ENCODE measurements around the gene ABCC4. TPM values are rescaled to one million over a fixed set of nuclear protein-coding genes. Genes with fewer than 3 reads are reported as not detected.
A peak's percentile ranks its signal among the peaks of the same experiment; 100 is the strongest.

ABCC4 gene
- total RNA-seq, 6 experiments from 2014 or later: 24.7 to 28.4 (median 26.0) TPM

DNA sequence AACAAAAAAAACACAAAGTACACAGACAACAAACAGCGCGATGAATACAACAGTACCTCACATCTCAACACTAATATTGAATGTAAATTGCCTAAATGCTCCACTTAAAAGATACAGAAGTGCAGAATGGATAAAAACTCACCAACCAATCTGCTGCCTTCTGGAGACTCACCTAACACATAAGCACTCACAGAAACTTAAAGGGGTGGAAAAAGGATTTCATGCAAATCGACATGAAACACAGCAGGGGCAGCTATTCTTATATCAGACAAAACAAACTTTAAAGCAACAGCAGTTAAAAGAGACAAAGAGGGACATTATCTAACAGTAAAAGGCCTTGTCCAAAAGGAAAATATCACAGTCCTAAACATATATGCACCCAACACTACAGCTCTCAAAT is 209.5 kb downstream of the ABCC4 start:
- Mint-ChIP-seq H3K36me3 (ENCODE audit: low read depth) (peaks cover 65% of the 10 kb centered on the region), H3K9me3 (peaks cover 14% of the 10 kb centered on the region), H3K4me1 (ENCODE audit: low read depth) (peaks cover 32% of the 10 kb centered on the region), H3K27me3 (ENCODE audit: insufficient read depth) (peaks cover 2% of the 10 kb centered on the region), H3K4me3 (no peak overlapping the region), H3K27ac (no peak overlapping the region)
- TF ChIP-seq, protein P1, sequence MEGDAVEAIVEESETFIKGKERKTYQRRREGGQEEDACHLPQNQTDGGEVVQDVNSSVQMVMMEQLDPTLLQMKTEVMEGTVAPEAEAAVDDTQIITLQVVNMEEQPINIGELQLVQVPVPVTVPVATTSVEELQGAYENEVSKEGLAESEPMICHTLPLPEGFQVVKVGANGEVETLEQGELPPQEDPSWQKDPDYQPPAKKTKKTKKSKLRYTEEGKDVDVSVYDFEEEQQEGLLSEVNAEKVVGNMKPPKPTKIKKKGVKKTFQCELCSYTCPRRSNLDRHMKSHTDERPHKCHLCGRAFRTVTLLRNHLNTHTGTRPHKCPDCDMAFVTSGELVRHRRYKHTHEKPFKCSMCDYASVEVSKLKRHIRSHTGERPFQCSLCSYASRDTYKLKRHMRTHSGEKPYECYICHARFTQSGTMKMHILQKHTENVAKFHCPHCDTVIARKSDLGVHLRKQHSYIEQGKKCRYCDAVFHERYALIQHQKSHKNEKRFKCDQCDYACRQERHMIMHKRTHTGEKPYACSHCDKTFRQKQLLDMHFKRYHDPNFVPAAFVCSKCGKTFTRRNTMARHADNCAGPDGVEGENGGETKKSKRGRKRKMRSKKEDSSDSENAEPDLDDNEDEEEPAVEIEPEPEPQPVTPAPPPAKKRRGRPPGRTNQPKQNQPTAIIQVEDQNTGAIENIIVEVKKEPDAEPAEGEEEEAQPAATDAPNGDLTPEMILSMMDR (IDR thresholded peaks at IDR 0.05): no peak
- DNase-seq: no peak

DNA sequence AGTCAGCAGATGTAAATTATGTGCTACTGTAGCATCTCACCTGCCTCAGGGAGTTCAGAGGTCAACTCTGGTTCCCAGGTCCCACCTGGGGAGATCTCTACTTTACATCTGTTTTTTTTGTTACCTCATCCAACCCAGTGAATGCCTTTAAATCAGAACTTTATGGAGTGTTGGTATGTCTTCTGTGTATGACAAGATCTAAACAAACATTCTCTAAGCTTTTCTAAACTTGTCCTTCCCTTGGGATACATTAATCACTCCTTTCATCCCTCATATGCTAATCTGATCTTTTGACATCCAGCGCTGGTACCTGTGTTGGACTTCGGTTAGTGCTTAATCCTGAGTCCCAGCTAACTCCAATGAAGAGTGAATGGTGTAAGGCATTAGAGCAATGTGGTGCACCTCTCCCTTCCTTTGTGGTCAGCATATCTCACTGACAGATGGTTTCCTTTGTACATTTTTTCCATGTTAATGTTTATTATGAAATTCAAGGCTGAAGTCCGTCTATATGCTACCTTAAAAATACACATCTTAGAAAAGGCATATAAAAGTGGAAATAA is 213.4 kb downstream of the ABCC4 start:
- Mint-ChIP-seq H3K4me1 (ENCODE audit: low read depth) (peaks cover 62% of the 10 kb centered on the region), H3K27ac (peak overlapping the region; percentile 42)

DNA sequence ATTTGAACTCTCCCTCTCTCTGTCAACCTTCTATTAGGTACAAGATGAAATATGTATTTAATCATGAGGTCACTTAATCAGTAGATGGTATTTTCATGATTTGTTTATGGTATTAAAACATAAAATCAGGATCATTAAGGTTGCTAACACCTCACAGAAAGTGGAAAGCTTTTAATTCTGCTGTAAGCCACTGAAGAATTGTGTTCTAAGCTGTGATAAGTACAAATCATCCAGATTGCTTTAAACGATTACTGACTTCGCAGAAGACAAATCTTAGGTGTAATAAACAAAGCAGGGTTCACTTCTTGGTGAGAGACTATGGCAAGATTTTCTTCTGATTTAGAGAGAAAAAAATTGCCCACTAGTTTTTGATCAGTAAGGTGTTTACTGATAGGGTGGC is 214.5 kb downstream of the ABCC4 start:
- no peak overlapping the region for H3K4me3 Mint-ChIP-seq
- H3K4me1 Mint-ChIP-seq (ENCODE audit: low read depth): peaks cover 72% of the 10 kb centered on the region
- H3K27me3 Mint-ChIP-seq (ENCODE audit: insufficient read depth): no peaks in the 10 kb centered on the region; the same call in 1 of the 2 replicates
- DNase-seq: no peak
- peaks cover 37% of the 10 kb centered on the region for H3K36me3 Mint-ChIP-seq (ENCODE audit: low read depth)
- peak overlapping the region; percentile 31; the same call in 1 of the 2 replicates for H3K27ac Mint-ChIP-seq
- TF ChIP-seq, protein P1 (IDR thresholded peaks at IDR 0.05): no peak
- peaks cover 10% of the 10 kb centered on the region for H3K9me3 Mint-ChIP-seq

More for the DNA sequence above, 213.4 kb downstream of the ABCC4 start:
- TF ChIP-seq, protein P1 (IDR thresholded peaks at IDR 0.05): no peak
- H3K27me3 Mint-ChIP-seq (ENCODE audit: insufficient read depth): no peaks in the 10 kb centered on the region; the same call in 1 of the 2 replicates
- H3K4me3 Mint-ChIP-seq: peak overlapping the region; percentile 20; the same call in 1 of the 2 replicates
- H3K36me3 Mint-ChIP-seq (ENCODE audit: low read depth): peaks cover 40% of the 10 kb centered on the region
- peak; percentile 30 for DNase-seq
- peaks cover 19% of the 10 kb centered on the region for H3K9me3 Mint-ChIP-seq

DNA sequence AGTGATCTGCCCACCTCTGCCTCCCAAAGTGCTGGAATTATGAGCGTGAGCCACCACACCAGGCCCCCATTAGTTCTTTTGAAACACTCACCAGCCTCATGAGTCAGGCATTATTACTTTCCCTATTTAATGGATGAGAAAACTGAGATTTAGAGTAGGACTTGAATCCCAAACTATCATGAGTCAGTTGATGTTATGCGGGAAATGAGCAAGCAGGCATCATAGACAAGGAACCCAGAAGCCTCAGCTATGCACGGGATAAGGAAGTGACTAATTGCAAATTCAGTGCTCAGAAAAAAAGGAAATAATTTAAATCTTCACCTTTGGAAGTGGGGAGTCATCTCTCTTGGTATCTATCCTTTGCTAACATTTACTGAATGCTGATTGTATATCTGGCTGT is 217.5 kb downstream of the ABCC4 start:
- Mint-ChIP-seq H3K4me1 (ENCODE audit: low read depth) (peaks cover 73% of the 10 kb centered on the region), H3K4me3 (peak overlapping the region; percentile 36), H3K27me3 (ENCODE audit: insufficient read depth) (no peaks in the 10 kb centered on the region), H3K36me3 (ENCODE audit: low read depth) (peaks cover 35% of the 10 kb centered on the region), H3K27ac (peak overlapping the region; percentile 93), H3K9me3 (peaks cover 6% of the 10 kb centered on the region)
- peak; percentile 88 for DNase-seq
- TF ChIP-seq, protein P1 (IDR thresholded peaks at IDR 0.05): no peak

DNA sequence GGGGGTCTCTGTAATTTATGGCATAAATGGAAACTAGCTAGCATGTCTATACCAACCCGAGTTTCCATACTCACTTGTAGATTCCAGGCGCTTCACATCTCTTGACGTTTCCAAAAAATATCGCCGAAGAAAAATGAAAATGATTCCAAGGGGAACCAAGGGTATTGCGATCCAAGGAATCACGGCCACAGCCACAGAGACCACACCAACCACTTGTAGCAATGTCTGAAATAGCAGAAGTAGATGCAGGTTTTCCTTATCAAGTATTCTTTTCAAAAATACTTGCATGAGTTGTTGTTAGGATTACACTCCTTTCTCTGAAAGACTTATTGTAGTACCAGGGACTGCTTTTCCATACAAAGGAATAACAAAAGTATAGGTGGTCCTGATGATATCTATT is 218.2 kb downstream of the ABCC4 start:
- Mint-ChIP-seq H3K9me3 (peaks cover 6% of the 10 kb centered on the region), H3K27me3 (ENCODE audit: insufficient read depth) (no peaks in the 10 kb centered on the region), H3K27ac (peak overlapping the region; percentile 93), H3K4me3 (no peak overlapping the region), H3K36me3 (ENCODE audit: low read depth) (peaks cover 42% of the 10 kb centered on the region), H3K4me1 (ENCODE audit: low read depth) (peaks cover 66% of the 10 kb centered on the region)
- TF ChIP-seq, protein P1 (IDR thresholded peaks at IDR 0.05): no peak
- no peak for DNase-seq

Measured in HFFc6 (cell line).